Measurements from ENCODE around the gene DYRK3.
A peak's percentile ranks its signal among the peaks of the same experiment; 100 is the strongest.

Gene DYRK3

DNA sequence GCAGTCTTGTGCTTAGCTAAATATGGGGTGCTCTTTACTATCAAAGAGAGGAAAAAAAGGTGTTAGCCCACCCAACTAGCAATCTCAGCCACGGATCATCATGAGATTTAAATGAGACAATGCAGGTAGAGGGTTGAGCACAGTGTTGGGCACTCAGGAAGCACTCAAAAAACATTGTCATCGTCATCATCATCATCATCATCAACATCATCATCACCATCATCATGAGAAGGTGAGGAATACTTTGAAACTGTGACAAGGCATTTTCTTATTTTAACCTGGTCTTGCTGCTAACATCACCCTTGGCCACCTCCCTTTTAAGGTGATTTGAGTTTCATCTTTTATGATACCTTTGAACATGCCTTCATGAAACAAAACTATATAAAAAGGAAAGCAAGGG is 46.0 kb downstream of the DYRK3 start:
- Histone ChIP-seq H3K27me3 (no peaks in the 10 kb centered on the region), H3K36me3 (no peaks in the 10 kb centered on the region), H3K27ac (no peak overlapping the region), H3K9me3 (no peaks in the 10 kb centered on the region), H3K4me3 (ENCODE audit: low read depth in 1 of 2, low read length in 1 of 2) (no peak overlapping the region), H3K4me1 (ENCODE audit: control insufficient read depth in 1 of 2, insufficient read depth in 1 of 2, low read depth in 1 of 2, low read length in 1 of 2) (peaks cover 13 to 20% of the 10 kb centered on the region in 2 experiments)
- TF ChIP-seq, protein P1, sequence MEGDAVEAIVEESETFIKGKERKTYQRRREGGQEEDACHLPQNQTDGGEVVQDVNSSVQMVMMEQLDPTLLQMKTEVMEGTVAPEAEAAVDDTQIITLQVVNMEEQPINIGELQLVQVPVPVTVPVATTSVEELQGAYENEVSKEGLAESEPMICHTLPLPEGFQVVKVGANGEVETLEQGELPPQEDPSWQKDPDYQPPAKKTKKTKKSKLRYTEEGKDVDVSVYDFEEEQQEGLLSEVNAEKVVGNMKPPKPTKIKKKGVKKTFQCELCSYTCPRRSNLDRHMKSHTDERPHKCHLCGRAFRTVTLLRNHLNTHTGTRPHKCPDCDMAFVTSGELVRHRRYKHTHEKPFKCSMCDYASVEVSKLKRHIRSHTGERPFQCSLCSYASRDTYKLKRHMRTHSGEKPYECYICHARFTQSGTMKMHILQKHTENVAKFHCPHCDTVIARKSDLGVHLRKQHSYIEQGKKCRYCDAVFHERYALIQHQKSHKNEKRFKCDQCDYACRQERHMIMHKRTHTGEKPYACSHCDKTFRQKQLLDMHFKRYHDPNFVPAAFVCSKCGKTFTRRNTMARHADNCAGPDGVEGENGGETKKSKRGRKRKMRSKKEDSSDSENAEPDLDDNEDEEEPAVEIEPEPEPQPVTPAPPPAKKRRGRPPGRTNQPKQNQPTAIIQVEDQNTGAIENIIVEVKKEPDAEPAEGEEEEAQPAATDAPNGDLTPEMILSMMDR (IDR thresholded peaks at IDR 0.05): no peak

- Histone ChIP-seq H3K4me1 (ENCODE audit: control insufficient read depth in 1 of 2, insufficient read depth in 1 of 2, low read depth in 1 of 2, low read length in 1 of 2) (peaks cover 21 to 28% of the 10 kb centered on the region in 2 experiments), H3K9me3 (no peaks in the 10 kb centered on the region), H3K4me3 (ENCODE audit: low read depth in 1 of 2, low read length in 1 of 2) (no peak overlapping the region), H3K36me3 (no peaks in the 10 kb centered on the region), H3K27me3 (no peaks in the 10 kb centered on the region), H3K27ac (no peak overlapping the region)
- TF ChIP-seq, protein P1 (IDR thresholded peaks at IDR 0.05): no peak
Observed at GRCh38 chr1:206682111-206682510, 46.8 kb downstream of the DYRK3 start.

DNA sequence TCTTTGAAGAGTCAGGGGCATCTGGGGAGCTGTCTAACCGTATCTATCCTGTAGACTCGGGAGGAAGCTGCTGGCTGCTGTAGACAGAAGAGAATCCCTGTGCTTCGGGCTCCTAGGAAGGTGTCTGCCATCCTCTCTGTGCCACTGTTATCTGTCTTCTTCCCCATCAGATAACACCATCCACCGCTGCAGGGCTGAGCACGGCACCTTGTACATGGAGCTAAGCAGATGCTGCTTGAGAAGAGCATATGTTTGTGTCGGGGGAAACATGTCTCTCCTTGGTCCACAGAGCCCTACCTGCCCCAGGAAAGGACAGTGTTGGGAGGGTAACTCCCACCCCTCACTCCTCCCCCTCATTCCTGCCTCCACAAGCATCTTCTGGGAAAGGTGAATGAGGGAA is 48.0 kb downstream of the DYRK3 start:
- H3K9me3 ChIP-seq: no peaks in the 10 kb centered on the region
- H3K27ac ChIP-seq: no peak overlapping the region
- TF ChIP-seq, protein P1 (IDR thresholded peaks at IDR 0.05): no peak
- no peaks in the 10 kb centered on the region for H3K27me3 ChIP-seq
- H3K4me3 ChIP-seq (ENCODE audit: low read depth in 1 of 2, low read length in 1 of 2): no peak overlapping the region
- no peaks in the 10 kb centered on the region for H3K36me3 ChIP-seq
- H3K4me1 ChIP-seq (ENCODE audit: control insufficient read depth in 1 of 2, insufficient read depth in 1 of 2, low read depth in 1 of 2, low read length in 1 of 2): peaks cover 33 to 40% of the 10 kb centered on the region in 2 experiments

GRCh38 chr1:206684003-206684402 is 48.7 kb downstream of the DYRK3 start:
- H3K36me3 ChIP-seq: no peaks in the 10 kb centered on the region
- TF ChIP-seq, protein P1 (IDR thresholded peaks at IDR 0.05): no peak
- H3K27ac ChIP-seq: no peak overlapping the region
- peaks cover 38 to 46% of the 10 kb centered on the region in 2 experiments for H3K4me1 ChIP-seq (ENCODE audit: control insufficient read depth in 1 of 2, insufficient read depth in 1 of 2, low read depth in 1 of 2, low read length in 1 of 2)
- H3K9me3 ChIP-seq: no peaks in the 10 kb centered on the region
- H3K4me3 ChIP-seq (ENCODE audit: low read depth in 1 of 2, low read length in 1 of 2): peak overlapping the region in 1 of 2 experiments; percentile 50
- no peaks in the 10 kb centered on the region for H3K27me3 ChIP-seq

DNA sequence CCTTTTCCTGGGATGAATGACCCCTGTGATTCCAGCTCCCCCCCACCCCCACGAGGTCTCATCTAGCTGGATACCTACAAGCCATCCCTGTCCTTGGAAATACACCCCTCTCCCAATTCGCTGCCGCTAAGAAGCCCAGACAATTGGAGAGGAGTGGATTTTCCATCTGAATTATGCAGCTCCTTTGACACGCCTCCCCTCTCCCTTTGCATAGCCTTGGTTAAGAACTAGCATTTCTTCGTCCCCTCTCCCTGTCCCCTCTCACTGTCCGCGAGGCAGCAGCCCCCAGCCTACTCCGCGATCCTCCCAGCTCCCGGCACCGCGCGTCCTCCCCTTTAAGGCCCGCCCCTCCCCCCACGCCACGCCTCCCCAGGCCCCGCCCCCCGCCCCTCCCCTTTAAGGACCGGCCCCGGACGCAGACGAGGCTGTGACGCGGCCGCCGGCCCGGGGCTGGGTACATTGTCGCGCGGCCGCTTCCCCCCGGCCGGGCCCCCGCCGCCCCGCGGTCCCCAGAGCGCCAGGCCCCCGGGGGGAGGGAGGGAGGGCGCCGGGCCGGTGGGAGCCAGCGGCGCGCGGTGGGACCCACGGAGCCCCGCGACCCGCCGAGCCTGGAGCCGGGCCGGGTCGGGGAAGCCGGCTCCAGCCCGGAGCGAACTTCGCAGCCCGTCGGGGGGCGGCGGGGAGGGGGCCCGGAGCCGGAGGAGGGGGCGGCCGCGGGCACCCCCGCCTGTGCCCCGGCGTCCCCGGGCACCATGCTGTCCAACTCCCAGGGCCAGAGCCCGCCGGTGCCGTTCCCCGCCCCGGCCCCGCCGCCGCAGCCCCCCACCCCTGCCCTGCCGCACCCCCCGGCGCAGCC is 49.4 kb downstream of the DYRK3 start, which contains the start of gene MAPKAPK2:
Gene MAPKAPK2 (plus strand): TSS at position 428 of the 856 bp plus-strand sequence. CDS start 325 bp downstream, at position 753.
- H3K4me1 ChIP-seq (ENCODE audit: control insufficient read depth in 1 of 2, insufficient read depth in 1 of 2, low read depth in 1 of 2, low read length in 1 of 2): peaks cover 39 to 41% of the 10 kb centered on the region in 2 experiments
- H3K9me3 ChIP-seq: no peaks in the 10 kb centered on the region
- no peaks in the 10 kb centered on the region for H3K27me3 ChIP-seq
- peak within 1 kb of the TSS; percentile 65 to 82 for H3K4me3 ChIP-seq (ENCODE audit: low read depth in 1 of 2, low read length in 1 of 2)
- TF ChIP-seq, protein P1 (IDR thresholded peaks at IDR 0.05): peak; percentile 23
- H3K36me3 ChIP-seq: no peaks in the 10 kb centered on the region
- peak within 1 kb of the TSS; percentile 98 for H3K27ac ChIP-seq
